ENCODE measurements around the gene TCHHL1.
"Not testable (repeated sequence)": the region's sequence is repeated elsewhere in the genome, so short reads cannot be mapped to it uniquely, and the experiment has no call there.

The TCHHL1 gene

DNA sequence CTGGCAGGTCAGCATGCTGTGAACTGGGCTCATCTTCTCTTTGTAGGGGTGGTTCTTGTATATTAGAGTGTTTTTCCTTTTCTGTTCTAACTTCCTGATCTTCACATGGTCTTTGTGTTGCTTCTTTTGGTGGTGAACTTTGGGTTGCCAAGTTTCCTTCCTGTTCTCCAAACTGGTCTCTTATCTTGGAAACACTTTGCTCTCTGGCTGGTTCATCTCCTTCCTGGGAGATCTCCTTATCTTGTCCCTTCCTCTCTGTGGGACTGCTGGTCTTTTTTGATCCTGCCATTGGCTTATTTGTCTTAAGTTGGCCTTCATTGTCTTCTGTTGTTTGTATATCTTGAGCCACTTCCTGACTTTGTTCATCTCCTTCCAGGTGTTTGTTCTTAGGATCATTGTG, 2.1 kb downstream of the TCHHL1 start:
- DNase-seq (ENCODE audit: low read depth), result no peak

DNA sequence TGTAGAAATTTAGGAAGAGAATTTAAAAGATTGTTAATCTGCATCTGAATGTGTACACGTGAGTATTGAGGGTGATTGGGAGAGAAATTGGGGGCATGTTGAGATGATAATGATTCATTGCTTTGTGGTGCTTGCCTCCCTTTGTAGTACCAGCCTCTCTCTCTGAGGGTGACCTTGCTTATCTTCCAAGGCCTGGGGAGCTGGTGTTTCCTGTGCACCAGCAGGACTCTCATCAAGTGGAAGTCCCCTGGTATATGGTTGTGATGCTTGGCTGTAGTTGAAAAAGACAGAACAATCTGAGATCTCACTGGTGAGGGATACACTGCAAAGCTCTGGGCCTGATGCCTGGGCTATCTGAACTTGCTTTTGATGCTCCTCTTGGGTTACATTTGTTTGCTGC, 4.0 kb downstream of the TCHHL1 start:
- no peak for DNase-seq (ENCODE audit: low read depth)

DNA sequence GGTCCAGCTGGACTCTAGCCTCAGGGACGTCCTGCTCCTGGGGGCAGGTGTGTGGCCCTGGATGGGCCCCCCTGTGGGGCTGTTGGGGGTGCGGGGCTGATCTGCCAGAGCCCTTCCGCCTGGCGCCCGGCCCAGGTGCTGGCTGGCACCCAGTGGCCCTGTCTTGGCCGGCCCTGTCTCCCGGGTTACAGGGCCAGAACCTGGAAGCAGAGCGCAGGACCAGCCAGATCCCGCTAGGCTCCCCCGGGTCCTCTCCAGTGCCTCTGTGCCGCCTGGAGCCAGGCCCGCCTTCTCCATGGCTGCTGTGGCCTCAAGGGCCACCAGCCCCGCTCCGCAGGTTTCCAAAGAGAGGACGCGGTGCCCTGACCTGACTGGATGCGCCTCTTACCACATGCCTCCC, 7.8 kb downstream of the TCHHL1 start:
- not testable (repeated sequence) for DNase-seq (ENCODE audit: low read depth)

DNA sequence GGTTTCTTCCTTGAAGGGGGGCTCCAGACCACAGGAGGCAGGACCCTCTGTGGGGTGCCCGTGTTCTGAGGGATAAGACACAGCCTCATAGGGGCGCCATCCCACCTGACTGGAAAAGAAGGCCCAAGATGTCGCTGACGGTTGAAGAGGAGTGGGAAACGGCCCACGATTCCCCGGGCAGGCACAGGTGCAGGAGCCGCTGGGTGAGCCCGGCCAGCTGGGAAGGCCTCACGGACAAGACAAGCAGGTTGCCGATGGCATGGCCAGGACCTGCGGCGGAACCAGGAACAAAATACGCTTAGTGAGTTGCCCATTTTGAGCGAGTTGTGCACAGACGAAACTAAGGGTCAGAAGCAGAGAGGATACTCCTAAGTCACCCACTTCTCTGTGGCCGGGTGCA, 8.4 kb downstream of the TCHHL1 start:
- DNase-seq (ENCODE audit: low read depth), result not testable (repeated sequence)

DNA sequence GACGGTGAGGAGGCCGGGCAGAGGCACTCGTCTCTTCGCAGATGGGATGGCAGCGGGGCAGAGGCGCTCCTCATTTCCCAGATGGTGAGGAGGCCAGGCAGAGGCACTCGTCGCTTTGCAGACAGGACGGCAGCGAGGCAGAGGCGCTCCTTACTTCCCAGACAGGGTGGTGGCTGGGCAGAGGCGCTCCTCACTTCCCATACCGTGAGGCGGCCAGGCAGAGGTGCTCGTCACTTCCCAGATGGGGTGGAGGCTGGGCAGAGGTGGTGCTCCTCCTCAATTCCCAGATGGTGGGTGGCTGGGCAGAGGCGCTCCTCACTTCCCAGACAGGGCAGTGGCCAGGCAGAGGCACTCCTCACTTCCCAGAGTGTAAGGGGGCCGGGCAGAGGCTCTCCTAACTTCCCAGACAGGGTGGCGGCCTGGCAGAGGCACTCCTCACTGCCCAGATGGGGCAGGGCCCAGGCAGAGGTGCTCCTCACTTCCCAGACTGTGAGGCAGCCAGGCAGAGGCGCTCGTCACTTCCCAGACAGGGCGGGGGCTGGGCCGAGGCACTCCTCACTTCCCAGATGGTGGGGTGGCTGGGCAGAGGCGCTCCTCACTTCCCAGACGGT, 9.9 kb downstream of the TCHHL1 start:
- no peak for DNase-seq (ENCODE audit: low read depth)

DNA sequence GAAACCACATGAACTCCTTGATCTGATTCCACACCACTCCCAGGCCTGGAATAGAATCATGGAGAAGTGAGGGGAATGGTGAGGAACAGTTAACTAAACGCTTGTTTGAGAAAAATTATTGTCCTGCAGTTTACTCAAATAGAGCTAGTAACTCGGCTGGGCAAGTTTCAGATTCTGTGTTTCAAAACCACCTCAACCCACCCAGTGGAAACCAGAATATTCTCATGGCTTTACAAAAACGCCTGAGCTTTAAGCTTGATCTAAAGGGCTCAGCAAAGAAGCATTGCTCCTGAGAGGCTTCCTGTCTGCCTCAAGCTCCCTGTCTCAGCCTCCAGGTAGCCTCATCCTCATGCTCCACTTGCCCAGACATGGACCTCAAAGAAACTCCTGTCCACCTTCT, 16.6 kb downstream of the TCHHL1 start:
- DNase-seq (ENCODE audit: low read depth), result no peak

DNA sequence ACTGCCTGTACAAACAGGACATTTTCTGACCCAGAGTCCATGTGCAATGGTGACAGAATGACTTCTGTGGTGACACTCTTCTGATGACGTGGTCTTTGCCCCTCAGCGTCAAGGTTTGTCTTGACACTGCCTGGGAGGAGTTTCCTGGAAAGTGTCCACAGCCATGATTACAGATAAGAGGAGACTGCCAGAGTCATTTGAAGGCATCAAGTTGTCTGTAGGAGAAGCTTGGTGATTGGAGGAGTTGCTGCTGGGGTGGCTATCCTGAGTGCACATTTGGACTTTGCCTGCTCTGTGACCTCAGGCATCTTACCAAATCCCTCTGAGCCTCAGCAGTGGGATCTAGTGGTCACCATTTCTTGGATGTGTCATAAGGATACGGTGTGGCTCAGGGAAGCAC, 17.7 kb downstream of the TCHHL1 start:
- no peak for DNase-seq (ENCODE audit: low read depth)

DNA sequence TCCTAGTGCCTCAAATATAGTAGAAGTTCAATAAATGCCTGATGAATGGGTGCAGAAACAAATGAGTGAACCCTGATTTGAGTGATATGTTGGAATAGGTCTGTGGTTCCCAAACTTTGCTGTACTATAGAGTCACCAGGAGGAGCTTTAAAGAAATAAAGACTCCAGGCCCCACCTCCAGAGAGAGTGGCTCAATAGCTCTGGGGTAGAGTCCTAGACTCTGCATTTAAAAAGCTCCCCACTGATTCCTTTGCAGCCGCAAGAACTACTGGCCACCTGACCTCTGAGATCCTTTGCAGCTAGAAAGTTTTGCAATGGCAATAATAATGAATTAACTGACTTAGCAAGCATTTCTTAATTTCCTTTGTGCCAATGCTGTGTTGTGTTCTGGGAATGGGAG, 20.9 kb downstream of the TCHHL1 start:
- no peak for DNase-seq (ENCODE audit: low read depth)

DNA sequence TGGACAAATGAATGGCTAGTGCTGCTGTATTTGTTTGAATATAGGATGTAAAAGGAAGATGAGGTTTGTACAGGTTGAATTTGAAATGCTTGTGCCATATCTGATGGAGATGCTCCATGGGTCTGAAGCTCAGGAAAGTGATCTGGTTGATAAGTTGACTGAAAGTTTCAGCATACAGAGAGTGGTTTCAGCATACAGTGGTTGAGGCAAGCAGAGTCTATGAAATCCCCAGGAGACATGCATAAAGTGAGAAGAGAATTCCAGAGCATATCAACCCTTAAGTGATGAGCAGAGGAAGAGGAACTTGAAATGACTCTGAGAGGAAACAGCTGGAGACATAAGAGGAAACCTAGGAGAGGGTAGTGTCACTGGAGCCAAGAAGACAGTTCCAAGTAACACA, 21.7 kb downstream of the TCHHL1 start:
- no peak for DNase-seq (ENCODE audit: low read depth)

DNA sequence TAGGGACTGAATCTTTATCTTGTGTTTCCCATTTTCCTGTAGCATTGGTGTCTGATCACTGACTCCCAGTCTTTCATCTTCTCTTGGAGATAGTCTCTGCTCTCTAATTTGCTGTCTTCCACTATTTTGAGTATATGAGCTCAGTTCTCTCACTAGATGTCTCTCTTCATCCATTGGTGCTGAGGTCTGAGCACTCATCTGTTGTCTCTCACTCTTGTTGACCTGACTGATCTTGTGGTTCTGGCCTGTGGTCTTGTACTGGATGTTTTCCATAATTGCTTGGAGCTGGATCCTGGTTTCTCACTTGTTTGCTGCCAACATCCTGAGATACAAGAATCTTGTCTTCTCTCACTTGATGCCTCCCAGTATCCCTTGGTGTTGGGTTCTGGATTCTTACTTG, 26.9 kb downstream of the TCHHL1 start:
- no peak for DNase-seq (ENCODE audit: low read depth)

DNA sequence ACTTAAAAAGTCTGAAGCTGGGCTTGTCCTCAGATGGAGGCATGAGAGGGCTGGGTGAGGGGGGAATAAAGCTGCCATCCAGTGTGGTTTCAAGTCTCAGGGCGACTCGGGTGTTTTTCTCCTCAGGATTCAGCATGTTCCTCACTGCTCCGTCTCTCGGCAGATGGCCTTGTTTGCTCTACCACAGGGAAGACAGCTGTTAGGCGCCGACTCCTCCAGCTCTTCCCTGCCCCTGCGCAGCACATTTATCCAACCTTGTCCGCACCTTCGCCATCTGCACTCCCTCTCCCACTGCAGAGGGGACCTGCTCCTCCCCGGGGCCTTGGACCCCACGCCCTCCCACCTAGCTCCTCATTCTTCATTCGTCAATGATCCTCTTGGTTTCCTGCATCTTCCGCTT, 35.5 kb downstream of the TCHHL1 start:
- DNase-seq (ENCODE audit: low read depth), result no peak

DNA sequence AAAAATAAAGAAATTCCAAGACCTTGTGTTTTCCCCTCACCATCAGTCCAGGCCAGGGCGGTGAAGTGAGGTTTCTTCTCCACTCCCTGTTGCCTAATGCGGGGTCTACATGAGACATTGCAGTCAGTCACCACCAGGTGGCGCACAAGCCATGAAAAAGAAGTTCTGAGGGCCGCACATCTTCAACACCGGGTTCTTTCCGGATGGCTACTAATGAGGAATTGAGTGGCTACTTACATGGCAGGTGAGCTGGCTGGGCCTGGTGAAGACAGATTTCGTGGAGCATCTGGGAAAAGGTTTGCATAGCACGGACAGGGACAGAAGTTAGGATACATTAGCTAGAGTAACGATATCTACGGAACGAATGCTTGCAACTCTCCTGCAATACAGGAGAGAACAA, 36.3 kb downstream of the TCHHL1 start:
- DNase-seq (ENCODE audit: low read depth), result peak; percentile 63

DNA sequence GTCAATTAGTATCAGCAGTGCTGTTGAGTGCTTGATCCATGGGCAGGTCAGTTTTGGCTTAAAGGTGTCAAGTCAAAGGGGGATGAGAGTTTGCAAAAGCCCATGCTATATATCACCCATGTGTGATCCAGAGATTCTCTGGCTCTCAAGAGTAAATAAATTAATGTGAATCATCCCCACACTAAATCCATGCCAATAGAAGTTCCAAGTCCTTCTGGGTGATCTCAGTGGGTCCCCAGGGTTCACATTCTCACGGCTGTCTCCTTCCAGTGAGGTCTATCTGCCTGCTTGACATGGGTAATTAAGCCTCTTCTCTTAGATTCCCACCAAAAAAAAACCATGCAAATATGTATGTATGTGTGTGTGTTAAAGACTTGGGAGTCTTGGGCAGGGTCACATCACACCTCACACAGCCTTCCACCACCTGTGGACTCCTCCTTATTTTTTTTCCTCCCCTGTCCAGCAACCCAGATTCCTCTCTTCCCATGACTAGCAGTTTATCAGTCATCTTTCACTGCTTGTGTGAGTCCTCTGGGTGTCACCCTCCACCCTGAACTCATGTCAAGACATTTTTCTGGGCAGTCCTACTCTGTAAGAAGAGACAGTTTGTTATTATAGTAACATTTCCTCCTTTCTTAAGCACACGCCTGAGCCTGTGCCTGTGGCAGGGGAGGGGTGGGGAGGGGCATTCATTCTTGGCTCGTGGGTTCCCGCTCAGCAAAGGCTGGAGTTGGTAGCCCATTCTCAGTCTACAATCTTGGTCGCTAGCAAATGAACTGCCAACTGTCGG, 37.8 kb downstream of the TCHHL1 start:
- DNase-seq (ENCODE audit: low read depth), result no peak

DNA sequence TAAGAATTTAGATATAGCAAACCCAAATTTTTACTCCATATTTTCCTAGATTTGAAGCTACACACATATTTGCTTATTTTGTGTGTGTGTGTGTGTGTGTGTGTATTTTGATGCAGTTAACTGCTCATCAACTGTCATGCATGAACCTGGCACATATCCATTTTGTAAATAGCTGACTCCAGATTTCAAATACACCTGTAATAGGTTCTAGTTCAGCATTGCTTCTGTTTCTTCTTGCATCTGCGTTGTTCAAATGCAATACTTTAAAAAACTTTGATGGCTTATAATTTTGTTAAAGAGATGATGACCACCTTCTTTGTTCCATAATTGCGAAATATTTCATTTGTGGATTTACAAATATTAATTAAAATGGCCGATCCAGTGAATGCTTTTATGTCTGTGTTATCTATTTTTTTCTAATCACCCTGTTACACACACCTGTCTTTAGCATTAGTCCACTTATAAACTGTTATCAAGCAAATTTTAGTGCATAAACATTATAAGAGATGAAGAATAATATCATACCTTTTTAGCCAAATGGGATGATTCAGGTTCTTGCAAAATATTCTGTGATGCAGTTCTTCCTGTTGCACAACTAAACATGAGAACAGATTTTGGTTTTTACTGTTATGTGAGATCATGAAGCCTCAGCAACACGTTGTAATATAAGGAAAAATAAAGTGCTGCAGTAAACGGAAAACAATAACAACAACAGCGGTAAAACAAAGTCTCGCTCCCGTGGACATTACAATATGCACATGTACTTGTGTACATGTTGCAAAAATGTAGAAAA, 39.4 kb downstream of the TCHHL1 start:
- peak; percentile 17 for DNase-seq (ENCODE audit: low read depth)

DNA sequence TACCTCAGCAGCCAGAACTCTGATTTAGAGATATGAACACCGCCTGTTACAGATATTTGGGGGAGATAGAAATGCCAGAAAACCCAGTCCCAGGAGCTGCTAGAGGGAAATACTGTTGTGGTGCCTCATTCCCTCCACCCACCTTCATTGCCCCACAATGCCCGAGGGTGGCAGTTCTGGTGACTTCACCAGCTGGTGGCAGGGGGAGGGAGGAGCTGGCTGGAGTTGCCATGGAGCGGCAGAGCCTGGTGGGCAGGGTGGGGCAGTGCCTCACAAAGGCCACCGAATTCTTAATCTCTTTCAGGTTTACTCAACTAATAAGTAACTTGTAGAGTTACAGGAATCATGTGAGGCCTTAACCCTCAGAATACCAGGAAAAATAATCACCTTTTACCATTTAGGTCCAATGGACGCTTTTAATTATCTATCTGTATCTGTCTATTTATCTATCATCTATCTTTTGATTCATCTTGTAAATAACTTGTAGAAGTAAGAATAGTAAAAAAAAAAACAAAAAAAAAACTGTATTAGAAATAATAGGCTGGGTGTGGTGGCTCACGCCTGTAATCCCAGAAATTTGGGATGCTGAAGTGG, 40.4 kb downstream of the TCHHL1 start:
- DNase-seq (ENCODE audit: low read depth), result peak; percentile 8

DNA sequence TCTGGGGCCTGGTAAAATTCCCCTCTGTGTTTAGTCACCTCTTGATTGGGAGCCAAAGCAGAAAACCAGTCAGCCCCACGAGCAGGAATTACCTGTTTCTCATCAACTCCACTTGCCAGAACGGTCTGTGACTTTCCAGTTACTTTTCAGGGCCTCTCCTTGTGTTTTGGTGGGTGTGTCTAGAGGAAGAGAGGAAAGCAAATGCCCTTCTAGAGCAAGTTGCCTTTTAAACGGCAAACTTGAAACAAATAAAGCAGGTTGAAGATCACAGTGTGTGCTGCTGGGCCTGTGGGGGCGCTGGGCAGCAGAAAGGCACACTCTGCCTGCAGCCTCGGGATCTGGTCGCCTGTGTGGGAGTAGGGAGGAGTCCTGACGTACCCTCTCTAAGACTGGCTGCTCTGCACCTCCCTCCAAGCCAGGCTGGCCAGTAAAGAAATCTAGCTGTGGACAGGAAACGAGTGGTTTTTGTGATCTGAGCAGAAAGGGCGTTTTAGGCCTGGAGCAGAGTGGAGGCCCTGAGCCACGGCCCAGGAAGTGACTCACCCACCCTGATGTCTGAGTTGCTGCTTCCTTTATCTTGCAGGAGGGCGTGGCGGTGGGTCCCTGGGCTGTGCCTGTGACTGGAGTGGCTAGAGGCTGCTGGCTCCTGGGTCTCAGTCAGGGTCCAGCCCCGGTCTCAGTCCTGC, 41.0 kb downstream of the TCHHL1 start:
- peak; percentile 99 for DNase-seq (ENCODE audit: low read depth)

DNA sequence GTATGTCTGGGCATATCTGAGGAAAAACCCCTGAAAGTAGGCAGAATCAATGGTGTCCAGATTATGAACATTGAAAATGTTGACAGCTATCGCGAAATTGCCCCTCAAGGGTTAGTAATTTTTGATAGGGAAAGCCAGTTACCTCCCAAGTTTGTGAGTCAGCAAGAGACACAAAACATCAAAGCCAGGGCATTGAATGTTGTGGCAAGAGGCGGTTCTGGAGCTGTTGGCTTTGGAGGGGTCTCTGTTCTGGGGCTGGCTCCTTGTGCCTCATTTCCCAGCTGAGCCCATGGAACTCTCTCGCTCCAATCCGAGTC, 41.5 kb downstream of the TCHHL1 start:
- DNase-seq (ENCODE audit: low read depth), result no peak

DNA sequence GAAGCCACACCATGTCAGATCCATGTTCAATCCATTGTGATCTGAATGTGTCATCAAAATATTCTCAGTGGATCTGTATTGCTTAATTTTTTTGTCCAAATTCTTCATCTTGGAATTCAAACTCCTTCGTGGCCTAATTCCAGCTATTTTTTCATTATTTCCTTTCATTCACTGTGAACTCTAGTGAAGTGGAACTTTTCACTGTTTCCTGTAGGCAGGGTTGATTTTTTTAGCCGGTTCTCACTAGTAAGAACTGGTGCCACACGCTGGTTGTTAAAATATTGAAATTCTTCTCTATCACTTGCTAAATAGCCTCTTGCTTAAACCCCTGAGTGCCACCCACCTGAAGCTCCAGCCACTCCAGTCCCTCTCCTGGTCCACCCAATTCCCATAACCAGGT, 44.5 kb downstream of the TCHHL1 start:
- DNase-seq (ENCODE audit: low read depth), result no peak

DNA sequence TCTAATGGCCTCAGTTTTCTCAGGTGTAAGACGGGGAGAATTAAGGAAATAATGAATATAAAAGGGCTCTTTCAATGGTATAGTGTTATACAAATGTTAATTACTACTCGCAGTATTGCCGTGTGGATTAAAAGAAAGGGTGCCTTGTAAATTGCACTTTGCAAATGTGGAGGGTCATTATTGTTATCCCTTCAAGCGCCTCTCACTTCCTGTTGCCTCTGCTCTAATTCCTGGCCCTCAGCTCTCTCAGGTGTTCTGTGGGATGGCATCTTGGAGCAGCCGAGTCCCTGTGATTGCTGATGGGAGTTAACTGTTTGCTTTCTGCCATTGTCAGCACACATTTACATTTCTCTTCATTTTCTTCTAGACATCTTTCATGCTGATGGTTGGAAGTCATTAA, 45.0 kb downstream of the TCHHL1 start:
- DNase-seq (ENCODE audit: low read depth), result no peak

DNA sequence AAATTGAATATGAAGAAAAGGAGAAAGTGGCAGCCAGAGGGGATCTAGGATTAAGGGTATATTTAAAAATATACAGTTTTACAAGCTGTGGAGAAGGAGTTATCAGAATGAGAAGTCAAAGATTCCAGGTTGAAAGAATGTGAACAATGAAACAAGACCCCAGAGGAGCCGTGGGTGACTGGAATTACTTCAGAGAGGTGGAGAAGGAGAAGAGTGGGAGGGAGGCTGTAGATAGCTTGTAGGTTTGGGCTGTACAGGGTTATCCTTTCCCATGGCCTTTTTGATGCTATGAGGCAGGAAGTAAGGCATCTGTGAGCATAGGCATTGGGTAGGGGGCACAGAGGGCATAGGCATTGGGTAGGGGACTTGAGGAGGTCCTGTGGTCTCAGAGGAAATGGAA, 46.8 kb downstream of the TCHHL1 start:
- DNase-seq (ENCODE audit: low read depth), result no peak

DNA sequence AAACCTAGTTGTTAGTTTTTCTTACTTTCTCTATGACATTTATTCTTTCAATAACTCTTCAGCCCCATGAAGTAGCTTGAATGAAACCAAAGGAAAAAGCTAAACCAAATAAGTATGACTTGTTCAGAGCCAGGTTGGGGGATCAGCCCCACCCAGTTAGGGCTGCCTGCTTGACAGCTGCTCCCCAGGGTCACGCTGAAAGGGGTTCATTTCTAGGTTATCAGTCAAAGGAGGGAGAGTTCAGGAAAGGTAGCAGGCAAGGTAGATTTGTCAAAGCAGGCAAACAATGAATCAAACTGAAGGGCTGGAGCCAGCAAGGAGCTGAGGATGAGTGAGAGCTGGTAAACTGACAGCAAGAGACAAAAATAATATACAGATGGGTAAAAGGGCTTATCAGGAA, 49.0 kb downstream of the TCHHL1 start:
- no peak for DNase-seq (ENCODE audit: low read depth)

DNA sequence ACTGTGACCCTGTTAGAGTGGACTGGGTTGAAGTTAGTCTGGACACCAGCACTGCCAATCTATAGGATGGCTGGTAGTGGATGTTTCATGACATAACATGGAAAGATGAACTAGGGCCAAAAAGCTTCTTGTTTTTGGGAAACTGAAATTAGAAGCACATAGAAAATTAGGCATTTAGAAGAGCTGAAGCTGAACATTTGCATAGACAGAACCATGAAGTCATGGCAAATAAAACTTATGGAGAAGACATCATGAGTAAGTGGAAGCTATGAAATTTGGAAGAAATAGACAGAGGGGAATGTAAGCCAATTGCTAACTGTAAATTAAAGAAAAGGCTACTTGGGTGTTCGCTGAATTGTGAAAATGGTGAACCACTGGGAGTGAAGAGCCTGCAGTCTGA, 49.4 kb downstream of the TCHHL1 start:
- DNase-seq (ENCODE audit: low read depth), result no peak

Data from fibroblast of the conjunctiva (primary cell).